OCI-LY1 (cell line): Measurements from ENCODE around the gene NEU1.

Source experiments
- H2AFZ ChIP-seq: fragments of 200-600 bp; sonication (generic), shearing (Covaris generic); 2 replicates; pipeline ENCODE4 v1.6.0; 2014; ENCODE audit warnings: antibody characterized with exemption, mild to moderate bottlenecking, low read length
- H3F3A ChIP-seq: fragments of 200-600 bp; sonication (generic), shearing (Covaris generic); 2 replicates; pipeline ENCODE4 v1.6.0; 2014; ENCODE audit warnings: mild to moderate bottlenecking, antibody characterized with exemption, low read length, moderate library complexity; ENCODE audit not compliant: insufficient read depth
- H3K27ac ChIP-seq: fragments of 200-600 bp; sonication (generic); 2 replicates; pipeline ENCODE4 v1.5.1; 2014; ENCODE audit warnings: low read length, mixed run types, mild to moderate bottlenecking, low read depth; ENCODE audit not compliant: poor library complexity, severe bottlenecking
- H3K27me3 ChIP-seq: fragments of 200-600 bp; sonication (generic); 2 replicates; pipeline ENCODE4 v1.6.0; 2014; ENCODE audit warnings: antibody characterized with exemption, mild to moderate bottlenecking, low read length, moderate library complexity; ENCODE audit not compliant: insufficient read depth
- H3K36me3 ChIP-seq: fragments of 200-600 bp; sonication (generic); 2 replicates; pipeline ENCODE4 v1.6.1; 2014; ENCODE audit warnings: mild to moderate bottlenecking, antibody characterized with exemption, low read length, moderate library complexity, mixed read lengths; ENCODE audit not compliant: insufficient read depth
- H3K4me1 ChIP-seq: fragments of 200-600 bp; sonication (generic); 2 replicates; pipeline ENCODE4 v1.5.1; 2014; ENCODE audit warnings: mild to moderate bottlenecking, low read length, moderate library complexity; ENCODE audit not compliant: insufficient read depth, severe bottlenecking
- H3K4me2 ChIP-seq: fragments of 200-600 bp; sonication (generic), shearing (Covaris generic); 2 replicates; pipeline ENCODE4 v1.6.1; 2014; ENCODE audit warnings: low read length
- H3K4me3 ChIP-seq: fragments of 200-600 bp; sonication (generic); 2 replicates; pipeline ENCODE4 v1.5.1; 2014; ENCODE audit warnings: low read length, low read depth, mild to moderate bottlenecking, mixed read lengths; ENCODE audit not compliant: poor library complexity, severe bottlenecking
- H3K79me2 ChIP-seq: fragments of 200-600 bp; shearing (Covaris generic); 2 replicates; pipeline ENCODE4 v1.6.1; 2016; ENCODE audit warnings: mixed run types, low read length, mixed read lengths; ENCODE audit not compliant: insufficient read depth
- H3K9ac ChIP-seq: fragments of 200-600 bp; sonication (generic), shearing (Covaris generic); 2 replicates; pipeline ENCODE4 v1.6.1; 2014; ENCODE audit warnings: mild to moderate bottlenecking, low read length, mixed read lengths
- H3K9me2 ChIP-seq: fragments of 200-600 bp; sonication (generic), shearing (Covaris generic); 2 replicates; pipeline ENCODE4 v1.6.1; 2014; ENCODE audit warnings: low read depth, mild to moderate bottlenecking, low read length, mixed read lengths
- H3K9me3 ChIP-seq: fragments of 200-600 bp; shearing (Covaris generic); 2 replicates; pipeline ENCODE4 v1.6.1; 2014; ENCODE audit warnings: low read length, mixed read lengths
- H4K20me1 ChIP-seq: fragments of 200-600 bp; sonication (generic), shearing (Covaris generic); 2 replicates; pipeline ENCODE4 v1.6.0; 2016; ENCODE audit warnings: mild to moderate bottlenecking, low read length; ENCODE audit not compliant: insufficient read depth
- EZH2 ChIP-seq: fragments of 200-600 bp; sonication (generic), shearing (Covaris generic); IDR thresholded peaks from 2 replicates; pipeline ENCODE4 v1.8.0; 2017; ENCODE audit warnings: borderline replicate concordance, mixed run types, mild to moderate bottlenecking, antibody characterized with exemption, low read length, moderate library complexity, mixed read lengths
- TF ChIP-seq, protein P1 (sequence below): fragments of 200-600 bp; sonication (generic), shearing (Covaris generic); IDR thresholded peaks from 2 replicates; pipeline ENCODE4 v1.5.1; 2017; ENCODE audit warnings: mild to moderate bottlenecking, antibody characterized with exemption, low read length, moderate library complexity, mixed read lengths

Gene NEU1

DNA sequence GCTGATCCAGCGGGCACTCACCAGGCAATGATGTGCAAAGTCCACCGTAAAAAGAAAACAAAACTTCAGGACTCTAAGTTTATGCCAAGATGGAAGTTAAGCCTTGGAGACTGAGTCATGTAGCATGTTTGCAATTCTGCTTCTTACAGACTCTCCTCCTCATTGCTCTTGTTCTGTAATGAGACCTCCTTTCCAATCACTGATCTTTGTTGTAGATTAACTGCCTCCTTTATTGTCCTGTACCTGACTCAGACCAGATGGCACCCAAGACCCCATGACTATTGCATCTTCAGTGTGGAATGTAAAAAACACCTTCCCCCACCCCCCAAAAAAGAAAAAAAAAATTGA lies 11.2 kb downstream of the NEU1 start:
- Histone ChIP-seq H3K36me3 (no peaks in the 10 kb centered on the region), H3K27me3 (no peaks in the 10 kb centered on the region), H3K27ac (no peak overlapping the region), H3K4me2 (no peak overlapping the region), H3K79me2 (no peaks in the 10 kb centered on the region), H3K4me1 (no peaks in the 10 kb centered on the region), H3K9me2 (no peaks in the 10 kb centered on the region), H3F3A (no peaks in the 10 kb centered on the region), H3K9me3 (0 out of 2 replicates have a peak, but pooled peaks cover 2% of the 10 kb centered on the region), H2AFZ (no peak overlapping the region), H3K9ac (no peak overlapping the region), H3K4me3 (no peak overlapping the region), H4K20me1 (no peaks in the 10 kb centered on the region)
- TF ChIP-seq, protein P1, sequence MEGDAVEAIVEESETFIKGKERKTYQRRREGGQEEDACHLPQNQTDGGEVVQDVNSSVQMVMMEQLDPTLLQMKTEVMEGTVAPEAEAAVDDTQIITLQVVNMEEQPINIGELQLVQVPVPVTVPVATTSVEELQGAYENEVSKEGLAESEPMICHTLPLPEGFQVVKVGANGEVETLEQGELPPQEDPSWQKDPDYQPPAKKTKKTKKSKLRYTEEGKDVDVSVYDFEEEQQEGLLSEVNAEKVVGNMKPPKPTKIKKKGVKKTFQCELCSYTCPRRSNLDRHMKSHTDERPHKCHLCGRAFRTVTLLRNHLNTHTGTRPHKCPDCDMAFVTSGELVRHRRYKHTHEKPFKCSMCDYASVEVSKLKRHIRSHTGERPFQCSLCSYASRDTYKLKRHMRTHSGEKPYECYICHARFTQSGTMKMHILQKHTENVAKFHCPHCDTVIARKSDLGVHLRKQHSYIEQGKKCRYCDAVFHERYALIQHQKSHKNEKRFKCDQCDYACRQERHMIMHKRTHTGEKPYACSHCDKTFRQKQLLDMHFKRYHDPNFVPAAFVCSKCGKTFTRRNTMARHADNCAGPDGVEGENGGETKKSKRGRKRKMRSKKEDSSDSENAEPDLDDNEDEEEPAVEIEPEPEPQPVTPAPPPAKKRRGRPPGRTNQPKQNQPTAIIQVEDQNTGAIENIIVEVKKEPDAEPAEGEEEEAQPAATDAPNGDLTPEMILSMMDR = no peak
- no peak for TF ChIP-seq EZH2

DNA sequence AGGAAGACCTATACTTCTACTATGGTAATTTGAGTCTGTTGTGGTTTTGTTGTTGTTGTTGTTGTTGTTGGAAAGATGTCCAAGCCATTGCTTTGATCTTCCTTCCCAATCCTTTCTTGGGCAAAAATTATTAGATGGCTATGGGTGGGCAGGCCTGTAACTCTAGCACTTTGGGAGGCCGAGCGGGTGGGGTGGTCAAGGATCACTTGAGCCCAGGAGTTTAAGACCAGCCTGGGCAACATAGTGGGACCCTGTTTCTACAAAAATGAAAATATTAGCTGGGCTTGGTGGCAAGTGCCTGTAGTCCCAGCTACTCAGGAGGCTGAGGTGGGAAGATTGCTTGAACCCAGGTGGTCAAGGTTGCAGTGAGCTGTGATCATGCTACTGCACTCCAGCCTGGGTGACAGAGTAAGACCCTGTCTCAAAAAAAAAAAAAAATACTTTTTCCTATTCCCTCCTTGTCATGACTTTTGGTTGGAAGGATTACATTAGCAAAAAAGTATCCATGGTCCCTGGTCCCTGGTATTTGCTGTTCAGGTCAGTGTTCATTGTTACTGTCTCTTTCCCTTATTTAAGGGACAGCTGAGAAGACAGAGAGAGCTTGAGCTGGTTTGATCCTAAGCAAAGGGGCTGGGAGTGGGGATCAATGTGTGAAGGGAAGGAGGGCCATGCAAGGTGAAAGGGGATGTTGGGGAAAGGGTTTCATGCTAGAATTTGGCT lies 11.7 kb downstream of the NEU1 start:
- H2AFZ ChIP-seq = no peak overlapping the region
- H3K9me2 ChIP-seq = no peaks in the 10 kb centered on the region
- H3K4me3 ChIP-seq = no peak overlapping the region
- no peaks in the 10 kb centered on the region for H3K27me3 ChIP-seq
- H3K27ac ChIP-seq = no peak overlapping the region
- no peaks in the 10 kb centered on the region for H3F3A ChIP-seq
- H3K4me2 ChIP-seq = no peak overlapping the region
- H3K9me3 ChIP-seq = 0 out of 2 replicates have a peak, but pooled peaks cover 2% of the 10 kb centered on the region
- no peaks in the 10 kb centered on the region for H3K79me2 ChIP-seq
- no peaks in the 10 kb centered on the region for H3K4me1 ChIP-seq
- no peaks in the 10 kb centered on the region for H4K20me1 ChIP-seq
- no peaks in the 10 kb centered on the region for H3K36me3 ChIP-seq
- TF ChIP-seq, protein P1 = no peak
- no peak for TF ChIP-seq EZH2
- H3K9ac ChIP-seq = no peak overlapping the region

DNA sequence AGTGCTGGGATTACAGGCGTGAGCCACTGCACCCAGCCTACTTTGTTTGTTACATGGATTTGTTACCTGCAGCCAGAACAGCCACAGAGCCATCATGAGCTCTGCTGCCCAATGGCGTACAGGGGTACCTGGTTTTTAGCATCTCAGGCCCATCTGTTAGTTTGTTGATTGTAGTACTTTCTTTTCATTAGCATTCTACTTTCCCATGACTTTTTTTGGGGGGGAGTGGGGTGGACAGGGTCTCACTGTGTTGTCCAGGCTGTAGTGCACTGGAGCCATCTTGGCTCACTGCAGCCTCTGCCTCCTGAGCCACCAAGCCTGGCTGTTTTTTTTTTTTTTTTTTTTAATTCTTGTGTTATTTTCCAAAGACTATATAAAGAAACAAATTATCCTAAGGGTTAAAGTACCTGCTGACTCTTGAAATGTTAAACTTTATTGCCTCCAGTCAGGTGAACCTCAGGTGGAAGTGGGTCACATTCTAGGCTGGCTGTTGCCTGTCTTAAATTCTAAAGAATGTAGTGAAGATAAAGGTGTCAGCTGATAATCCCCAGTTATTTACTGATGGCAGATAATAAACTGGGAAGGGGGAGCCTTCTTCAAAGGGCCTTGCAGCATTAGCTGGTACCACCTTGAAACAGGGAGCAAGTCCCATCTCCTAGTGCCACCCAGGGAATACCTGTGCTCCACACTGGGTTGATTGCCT lies 15.2 kb downstream of the NEU1 start:
- Histone ChIP-seq H3K79me2 (no peaks in the 10 kb centered on the region), H3K27ac (no peak overlapping the region), H3K9ac (no peak overlapping the region), H3K36me3 (no peaks in the 10 kb centered on the region), H3K27me3 (no peaks in the 10 kb centered on the region), H3K4me3 (no peak overlapping the region), H3F3A (no peaks in the 10 kb centered on the region), H4K20me1 (no peaks in the 10 kb centered on the region), H3K9me3 (no peaks in the 10 kb centered on the region), H2AFZ (no peak overlapping the region), H3K9me2 (no peaks in the 10 kb centered on the region), H3K4me2 (no peak overlapping the region), H3K4me1 (peaks cover 5% of the 10 kb centered on the region)
- no peak for TF ChIP-seq EZH2
- TF ChIP-seq, protein P1 = no peak
